Putamen (tissue), 1 donor: Measurements from ENCODE around the gene APOD.

Source experiments
- DNase-seq: peaks from one replicate; pipeline ENCODE4 v3.0.0-alpha.2; 2016; ENCODE audit warnings: low spot score

Gene APOD

DNA sequence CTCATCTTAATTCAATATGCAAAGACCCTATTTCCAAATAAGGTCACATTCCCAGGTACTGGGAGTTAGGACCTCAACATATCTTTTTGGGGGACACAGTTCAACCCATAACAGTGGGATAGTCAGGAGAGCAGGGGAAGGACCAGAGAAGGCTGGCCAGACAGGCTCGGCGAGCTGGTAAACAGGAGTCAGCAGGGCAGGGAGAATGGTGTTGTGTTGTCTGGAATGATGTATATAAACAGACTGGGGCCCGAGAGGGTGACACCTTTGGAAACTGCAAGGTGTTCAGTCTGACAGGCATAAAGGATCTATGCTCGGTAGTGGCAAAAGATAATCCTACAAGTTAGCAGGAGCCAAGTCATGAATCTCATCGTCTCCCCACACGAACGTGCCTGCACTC, 30.5 kb downstream of the APOD start:
- DNase-seq, result no peak

DNA sequence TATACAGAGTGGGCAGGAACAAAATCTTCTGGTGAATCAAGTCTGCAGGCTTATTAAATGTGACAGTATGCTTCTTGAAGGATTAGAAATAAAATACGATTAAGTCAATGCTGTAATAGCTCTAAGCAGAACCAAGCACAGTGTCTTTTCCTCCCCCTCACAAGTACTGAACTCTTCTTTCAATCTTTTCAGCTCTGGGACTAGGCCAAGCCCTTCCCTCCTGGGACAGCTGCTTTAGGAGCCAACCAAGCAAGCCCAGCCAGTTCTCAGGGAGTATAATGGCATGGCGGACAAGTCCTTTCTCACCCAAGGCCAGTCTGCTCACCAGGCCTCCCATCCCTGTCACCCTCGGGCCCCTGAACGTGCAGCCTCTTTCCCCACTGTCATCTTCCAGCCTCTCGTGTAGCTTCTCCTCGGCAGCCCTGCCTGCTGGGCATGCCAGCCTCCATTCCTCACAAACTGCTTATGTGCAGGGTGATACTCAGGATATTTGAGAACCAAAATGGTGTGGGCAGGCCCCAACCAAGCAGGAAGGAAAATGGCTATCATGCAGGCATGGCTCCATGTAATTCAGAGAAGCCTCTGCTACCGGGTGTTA, 32.3 kb downstream of the APOD start:
- peak; percentile 63 for DNase-seq

DNA sequence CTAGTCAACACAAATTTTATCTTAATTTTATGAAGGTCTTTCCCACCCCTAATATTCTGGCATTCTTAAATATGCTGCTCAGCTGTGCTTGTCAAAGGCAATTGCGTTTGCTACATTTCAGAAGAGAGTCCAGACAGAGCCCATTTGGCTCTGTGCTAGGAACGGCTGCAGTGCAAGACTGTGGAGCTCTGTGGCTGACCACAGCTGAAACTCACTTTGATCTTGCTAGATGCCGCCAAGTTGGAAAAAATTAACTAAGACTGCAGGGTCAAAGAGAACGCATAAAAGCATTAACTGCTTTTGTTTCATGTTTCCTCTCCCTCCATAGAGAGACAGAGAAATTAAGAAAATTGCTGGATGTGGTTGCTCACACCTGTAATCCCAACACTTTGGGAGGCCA, 33.0 kb downstream of the APOD start:
- DNase-seq, result no peak

DNA sequence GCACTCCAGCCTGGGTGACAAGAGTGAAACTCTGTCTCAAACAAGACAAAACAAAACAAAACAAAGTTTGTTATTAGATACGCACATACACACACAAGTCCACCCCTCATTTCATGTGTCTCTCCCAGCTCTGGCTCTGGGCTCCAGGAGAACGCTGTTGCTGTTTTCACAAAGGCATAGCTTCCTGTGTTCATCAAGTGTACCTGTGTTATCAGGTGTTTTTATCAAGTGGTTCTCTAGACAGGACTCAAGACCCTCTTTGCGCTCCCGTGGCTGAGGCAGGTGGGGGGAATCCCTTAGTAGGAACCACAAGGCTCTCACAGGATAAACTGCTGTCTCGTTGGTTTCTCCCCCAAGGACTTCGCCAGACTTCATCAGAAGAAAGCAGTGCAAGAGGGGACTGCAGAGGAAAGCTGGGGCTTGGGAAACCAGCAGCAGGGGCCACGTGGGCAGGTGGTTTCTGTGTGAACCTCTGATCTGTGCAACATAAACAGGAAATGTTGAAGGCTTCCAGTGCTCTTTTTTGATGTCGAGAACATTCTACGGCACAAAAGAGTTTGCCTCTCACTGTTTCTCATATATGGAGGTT, 33.7 kb downstream of the APOD start:
- no peak for DNase-seq

DNA sequence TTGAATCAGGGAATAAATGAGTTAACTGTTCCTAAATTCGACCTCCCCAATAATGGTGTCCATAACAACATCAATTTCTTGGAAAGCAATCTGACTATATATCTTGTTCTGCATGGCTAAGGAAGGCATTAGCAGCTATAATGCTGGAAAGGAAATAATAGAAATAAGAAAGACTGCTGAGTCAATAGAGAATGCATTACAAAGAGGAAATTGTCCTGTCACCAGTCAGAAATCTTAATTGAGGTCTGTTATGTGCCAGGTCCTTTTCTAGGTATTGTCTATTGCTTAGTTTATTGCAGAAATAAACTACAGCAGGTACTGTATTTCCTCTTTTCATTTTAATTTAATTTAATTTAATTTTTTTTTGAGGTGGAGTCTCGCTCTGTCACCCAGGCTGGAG, 34.8 kb downstream of the APOD start:
- no peak for DNase-seq

DNA sequence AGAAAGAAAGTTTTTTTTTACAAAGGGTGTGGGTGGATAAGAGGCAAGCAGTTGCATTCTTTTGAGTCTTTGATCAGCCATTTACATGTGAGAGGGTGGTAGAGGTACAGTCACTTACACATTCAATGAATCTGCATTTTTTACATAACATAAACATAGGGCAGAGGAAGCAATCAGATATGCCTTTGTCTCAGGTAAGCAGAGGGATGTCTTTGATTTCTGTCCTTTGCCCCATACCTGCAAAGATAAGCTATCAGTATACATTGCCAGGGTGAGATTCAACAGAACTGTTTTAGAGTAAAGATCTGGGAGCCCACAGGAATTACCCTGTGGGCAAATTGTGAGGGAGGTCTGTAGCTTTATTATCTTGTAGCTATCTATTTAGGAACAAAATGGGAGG, 35.2 kb downstream of the APOD start:
- no peak for DNase-seq

DNA sequence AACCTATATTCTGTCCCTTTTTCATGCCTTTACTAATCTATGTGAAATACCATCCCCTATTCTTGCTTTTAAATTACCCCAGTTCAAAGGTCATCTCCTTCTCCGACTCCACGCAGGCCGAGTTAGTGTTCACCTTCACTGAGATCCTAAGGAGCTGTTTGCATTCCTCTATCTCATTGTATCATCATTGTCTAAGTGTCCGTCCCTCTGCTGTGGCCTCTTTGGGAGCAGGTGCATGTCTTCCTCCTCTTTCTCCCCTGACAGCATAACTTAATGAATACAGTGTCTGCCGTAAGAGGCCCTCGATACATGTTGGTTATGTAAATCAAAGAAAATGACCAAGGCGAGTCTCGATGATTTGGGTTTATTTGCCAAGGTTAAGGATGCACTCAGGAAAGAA, 35.7 kb downstream of the APOD start:
- DNase-seq, result no peak

DNA sequence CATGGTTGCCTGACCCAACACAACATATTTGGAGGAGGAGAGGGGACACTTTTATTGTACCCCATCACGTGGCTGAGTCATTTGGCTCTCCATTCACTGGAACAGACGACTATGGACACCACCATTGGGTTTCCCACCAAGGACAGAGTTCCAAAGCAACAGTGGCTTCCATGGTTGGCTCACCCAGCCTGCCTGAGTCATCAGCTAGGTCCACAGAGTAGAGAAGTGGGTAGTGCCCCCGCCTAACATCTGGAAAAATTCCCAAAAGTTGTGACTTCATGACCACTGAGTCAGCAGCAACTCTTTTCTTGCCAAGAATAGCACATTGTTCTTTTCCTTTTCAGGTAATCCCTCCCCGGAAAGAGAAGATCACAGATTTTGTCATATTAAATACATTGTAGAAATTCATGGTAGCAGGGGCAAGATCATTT, 37.6 kb downstream of the APOD start:
- no peak for DNase-seq

DNA sequence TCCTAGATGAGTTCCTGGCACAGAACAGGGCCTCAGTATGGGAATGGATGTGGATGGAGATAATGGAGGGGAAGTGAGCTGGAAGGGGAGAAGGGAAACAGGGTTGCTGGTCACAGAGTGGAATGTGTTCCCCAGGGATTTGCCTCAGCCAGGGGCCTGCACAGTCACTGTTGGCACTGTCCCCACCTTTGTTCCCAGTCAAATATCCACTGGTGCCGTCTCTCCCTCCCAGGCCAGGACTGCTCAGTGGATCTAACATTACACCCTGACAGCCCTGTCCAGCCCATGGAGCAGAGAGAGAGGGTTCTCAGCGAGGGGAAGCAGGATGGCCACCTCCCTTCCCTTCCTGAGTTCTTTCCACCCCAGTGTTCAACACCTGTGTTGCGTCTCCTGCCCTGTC, 39.1 kb downstream of the APOD start:
- DNase-seq, result no peak

DNA sequence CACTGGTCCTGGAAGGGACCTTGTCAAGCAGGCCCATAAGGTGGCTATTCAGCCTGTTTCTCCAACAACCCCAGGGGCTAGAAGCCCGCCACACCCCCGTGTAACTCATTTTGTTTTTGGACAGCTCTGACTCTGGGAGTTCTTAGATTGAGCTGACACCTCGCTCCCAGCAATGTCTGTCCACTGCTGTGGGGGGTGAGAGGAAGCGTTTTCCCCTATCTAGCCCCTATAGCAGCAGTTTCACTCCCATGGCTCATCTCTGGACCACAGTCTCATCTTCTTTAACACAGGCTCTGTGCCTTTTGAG, 39.6 kb downstream of the APOD start:
- no peak for DNase-seq

DNA sequence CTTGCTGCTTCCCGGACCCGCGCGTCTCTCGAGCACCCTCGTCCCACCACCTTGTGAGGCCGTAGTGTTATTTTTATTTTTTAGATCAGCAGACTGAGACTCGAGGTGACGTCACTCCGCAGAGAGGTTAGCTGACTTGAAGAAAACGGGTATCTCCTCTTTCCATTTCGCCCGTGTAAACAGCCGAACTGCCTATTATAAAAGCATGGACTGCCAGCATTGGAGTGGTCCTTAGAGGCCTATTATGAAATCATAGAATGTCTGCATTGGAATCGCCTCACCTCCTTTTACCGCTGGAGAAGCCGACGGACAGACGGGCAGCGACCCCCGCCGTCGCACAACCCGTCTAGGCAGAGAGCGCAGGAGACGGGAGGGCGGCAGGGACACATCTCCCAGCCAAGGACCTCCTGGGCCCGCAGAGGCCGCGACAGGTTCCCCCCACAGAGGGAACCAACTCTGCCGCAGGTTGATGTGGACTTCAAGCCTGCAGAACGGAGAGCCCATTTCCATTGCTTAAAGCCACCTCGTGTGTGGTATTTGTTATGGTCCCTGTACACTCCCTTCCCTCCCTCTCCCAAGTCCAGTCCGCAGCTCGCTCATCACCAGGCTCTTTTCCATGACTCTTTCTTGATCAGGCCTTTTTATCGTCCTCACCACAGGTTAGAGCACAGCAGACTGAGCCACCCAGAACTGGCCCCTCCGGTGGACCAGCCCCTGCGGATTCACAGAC, 40.1 kb downstream of the APOD start:
- no peak for DNase-seq

DNA sequence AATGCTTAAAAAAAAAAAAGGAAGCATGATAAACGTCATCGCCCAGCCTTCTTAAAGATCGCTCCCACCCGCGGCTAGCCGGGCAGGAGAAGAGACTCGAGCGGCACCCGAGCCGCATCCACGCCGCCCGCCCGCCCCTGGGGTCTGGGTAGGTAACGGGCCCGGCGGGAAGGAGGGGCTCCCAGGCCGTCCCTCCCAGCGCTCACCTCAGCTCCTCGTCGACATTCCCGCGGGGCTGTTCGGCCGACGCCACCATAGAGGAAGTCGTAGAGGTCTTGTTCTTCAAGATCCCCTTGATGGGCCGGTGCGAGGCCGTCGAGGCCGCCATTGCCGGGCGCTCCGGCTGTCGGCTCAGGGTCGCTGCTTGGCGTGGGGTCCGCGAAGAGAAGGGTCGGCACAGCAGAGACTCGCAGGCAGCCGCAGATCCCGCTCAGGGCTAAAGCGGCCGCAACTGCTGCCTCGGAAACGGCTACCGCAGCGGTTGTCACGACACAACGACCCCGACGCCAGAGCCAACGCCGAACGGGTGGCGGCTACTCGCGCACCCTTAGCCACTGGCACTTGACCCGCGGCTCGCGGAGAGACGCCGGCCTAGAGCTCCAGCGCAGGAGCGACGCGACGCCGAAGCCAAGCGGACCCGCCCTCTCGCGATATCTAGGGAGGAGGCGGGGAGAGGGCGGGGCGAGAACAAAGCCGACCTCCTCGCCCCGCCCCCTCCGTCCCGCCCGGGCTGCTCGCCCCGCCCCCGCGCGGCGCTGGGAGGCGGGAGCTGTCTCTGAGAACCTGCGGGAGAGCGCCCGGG, 40.8 kb downstream of the APOD start, which contains the start of gene PPP1R2:
Gene PPP1R2, minus strand, starts transcription at position 628 of the 802 bp plus-strand sequence. Its CDS starts 300 bp downstream, at position 328.
- DNase-seq, result peak; percentile 93

DNA sequence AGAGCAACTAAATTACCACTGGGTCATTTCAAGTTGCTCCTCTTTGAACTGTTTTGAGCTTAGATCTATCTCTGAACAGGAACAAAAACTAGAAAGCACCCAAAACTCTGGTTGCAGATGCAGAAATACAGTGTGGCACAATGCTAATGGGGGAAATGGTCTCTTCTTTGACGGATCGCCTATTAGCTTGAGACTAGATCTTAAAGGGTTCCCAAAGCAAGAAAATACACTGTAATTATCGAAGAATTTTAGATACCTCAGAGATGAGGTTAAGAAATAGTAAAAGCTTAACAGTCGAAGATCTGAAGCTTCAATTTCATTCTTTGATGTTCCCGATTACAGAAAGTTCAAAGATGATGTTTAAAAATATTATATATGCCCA, 41.4 kb downstream of the APOD start:
- no peak for DNase-seq

DNA sequence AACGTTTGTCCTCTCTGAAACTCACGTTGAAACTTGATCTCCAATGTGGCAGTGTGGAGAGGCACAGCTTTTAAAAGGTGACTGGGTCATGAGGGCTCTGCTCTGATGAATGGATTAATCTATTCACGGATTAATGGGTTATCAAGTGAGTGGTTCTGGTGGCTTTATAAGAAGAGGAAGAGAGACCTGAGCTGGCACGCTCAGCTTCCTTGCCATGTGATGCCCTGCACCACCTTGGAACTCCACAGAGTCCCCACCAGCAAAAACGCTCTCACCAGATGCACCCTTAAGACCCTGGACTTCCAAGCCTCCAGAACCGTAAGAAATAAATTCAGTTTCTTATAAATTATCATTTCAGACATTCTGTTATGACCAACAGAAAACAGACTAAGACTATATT, 43.2 kb downstream of the APOD start:
- no peak for DNase-seq

DNA sequence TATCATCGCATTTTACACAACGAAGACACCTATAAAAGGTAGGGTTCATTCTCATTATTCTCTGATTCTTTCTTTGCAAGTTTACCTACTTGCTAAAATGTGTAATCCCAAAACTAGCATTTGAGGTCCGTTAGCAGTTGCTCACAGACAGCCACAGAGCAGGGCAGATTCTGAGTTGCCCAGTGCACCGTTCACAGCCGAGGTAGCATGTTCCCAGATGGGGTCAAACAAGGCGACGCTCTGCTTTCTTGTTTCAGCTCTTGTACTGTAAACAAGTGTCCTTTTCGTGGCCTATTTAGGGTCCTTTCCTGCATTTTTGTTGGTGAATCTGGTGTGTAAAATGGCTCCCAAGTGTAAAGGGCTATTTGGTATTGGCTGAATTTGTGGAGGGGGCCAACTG, 43.7 kb downstream of the APOD start:
- no peak for DNase-seq

DNA sequence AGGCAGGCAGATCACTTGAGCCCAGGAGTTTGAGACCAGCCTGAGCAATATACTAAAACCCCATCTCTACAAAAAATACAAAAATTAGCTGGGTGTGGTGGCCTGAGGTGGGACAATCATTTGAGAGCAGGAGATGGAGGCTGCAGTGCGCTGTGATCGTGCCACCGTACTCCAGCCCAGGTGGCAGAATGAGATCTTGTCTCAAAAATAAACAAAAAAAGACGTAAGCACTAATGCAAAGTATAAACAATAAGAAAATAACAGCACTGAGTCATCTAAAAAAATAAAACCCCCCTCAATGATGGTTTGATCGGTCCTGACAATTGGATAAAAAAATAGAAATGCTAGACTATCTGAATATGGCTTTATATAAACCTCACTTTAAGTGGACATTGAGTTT, 44.3 kb downstream of the APOD start:
- no peak for DNase-seq

DNA sequence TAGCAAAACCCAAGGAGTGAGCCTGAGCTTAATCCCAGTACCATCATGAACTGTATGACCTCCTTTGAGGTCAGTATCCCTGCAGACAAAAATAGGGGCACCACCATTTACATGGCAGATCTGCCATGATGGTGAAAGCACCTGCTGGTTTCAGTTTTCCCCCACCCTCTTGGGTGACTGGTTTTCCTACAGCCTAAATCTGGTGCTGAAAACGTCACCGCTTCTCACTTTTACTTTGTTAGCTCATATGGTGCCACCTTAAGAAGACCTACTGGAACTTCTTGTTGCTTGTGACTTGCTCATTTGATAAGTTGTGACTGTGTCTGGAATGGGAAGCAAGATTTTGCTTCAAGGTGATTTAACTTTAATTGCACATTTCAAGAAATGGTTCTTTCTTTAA, 45.7 kb downstream of the APOD start:
- DNase-seq, result no peak

DNA sequence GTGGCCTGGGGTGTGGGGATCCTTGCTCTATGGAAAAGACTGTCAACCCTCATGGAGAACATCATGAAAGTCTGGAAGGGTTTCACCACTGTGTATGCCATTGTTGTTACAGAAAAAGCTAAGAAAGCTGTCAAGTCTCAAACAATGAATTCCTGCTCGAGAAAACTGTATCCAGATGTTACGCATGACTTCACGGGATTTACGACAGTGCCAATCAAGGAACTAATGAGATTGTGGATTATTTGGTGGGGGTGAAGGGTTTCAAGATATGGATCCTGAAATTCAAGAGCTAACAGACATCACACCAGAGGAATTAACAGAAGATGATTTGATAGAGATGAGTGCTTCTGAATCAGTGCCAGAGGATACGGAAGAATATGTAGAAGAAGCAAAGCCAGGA, 48.4 kb downstream of the APOD start:
- DNase-seq, result no peak

DNA sequence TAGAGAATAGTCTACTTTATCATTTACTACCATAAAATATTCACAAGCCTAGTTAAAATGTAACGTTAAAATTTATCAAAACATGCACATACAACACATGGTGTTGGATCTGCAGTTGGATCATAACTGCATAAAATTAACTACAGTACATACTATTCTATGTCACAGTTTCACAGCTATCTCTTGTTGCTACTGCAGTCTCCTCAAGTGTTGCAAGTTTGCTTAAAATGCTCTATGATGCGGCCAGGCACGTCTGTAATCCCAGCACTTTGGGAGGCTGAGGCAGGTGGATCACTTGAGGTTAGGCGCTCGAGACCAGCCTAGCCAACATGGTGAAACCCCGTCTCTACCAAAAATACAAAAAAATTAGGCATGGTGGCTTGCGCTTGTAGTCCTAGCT, 50.9 kb downstream of the APOD start:
- no peak for DNase-seq

DNA sequence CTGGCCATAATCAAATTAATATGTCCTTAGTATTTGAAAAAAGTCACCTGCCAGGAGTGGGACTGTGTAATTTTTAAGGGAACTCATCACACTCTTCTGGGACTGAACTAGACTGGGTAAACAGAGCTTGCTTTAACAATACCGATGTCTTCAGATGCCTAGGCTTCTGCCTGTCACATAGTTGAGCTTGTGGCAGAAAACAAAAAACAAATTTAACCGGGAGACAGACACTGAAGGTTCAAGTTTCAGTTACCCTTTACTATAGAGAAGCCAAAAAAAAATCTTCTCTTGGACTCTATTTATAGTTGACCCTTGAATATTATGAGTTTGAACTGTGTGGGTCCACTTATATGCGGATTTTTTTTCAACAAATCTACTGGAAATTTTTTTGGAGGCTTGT, 51.4 kb downstream of the APOD start:
- DNase-seq, result no peak

DNA sequence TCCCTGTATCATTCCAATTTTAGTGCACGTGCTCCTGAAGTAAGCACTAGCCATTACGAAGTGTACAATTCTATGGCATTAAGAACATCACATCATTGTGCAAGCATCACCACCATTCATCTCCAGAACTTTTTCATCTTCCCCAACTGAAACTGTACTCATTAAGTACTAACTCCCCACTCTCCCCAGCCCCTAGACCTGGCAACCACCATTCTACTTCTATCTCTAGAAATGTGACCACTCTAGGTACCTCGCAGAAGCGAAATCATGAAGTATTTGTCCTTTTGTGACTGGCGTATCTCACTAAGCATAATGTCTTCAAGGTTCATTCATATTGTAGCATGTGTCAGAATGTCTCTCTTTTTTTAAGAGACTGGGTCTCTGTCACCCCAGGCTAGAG, 52.1 kb downstream of the APOD start:
- DNase-seq, result no peak

DNA sequence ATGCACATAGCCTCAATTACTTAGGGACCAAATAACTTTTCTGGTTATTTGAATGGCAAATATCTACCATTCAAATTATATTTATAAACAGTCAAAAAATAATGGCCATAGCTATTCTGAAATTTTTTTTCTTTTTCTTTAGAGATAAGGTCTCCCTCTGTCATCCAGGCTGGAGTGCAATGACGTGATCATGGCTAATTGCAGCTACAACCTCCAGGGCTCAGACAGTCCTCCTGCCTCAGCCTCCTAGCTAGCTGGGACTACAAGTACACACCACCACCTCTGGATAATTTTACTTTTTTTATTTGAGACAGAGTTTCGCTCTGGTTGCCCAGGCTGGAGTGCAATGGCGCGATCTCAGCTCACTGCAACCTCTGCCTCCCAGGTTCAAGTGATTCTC, 57.2 kb downstream of the APOD start:
- DNase-seq, result no peak
